Fibroblast of lung (primary cell): ENCODE measurements around the gene ATP6V0A1. TPM values are rescaled to one million over a fixed set of nuclear protein-coding genes. Genes with fewer than 3 reads are reported as not detected.

ENCODE experiments used
- DNase-seq, 2 donors: peaks; one replicate each; pipeline versions ENCODE4 v3.0.0 to v3.0.0-alpha.2; 2010; ENCODE audit warnings: low read depth in 2 of 2
- H2AFZ ChIP-seq: 2 replicates; pipeline ENCODE4 v1.5.1; 2012; ENCODE audit warnings: low read length, control low read depth, inconsistent platforms
- H3K27ac ChIP-seq: 2 replicates; pipeline ENCODE4 v1.5.1; 2011; ENCODE audit warnings: low read length, control low read depth; ENCODE audit not compliant: insufficient read depth
- H3K27me3 ChIP-seq: 2 replicates; pipeline ENCODE4 v1.5.1; 2011; ENCODE audit warnings: mild to moderate bottlenecking, low read length; ENCODE audit not compliant: control insufficient read depth, insufficient read depth
- H3K36me3 ChIP-seq: 2 replicates; pipeline ENCODE4 v1.5.1; 2011; ENCODE audit warnings: low read length; ENCODE audit not compliant: control insufficient read depth, insufficient read depth
- H3K4me1 ChIP-seq: 2 replicates; pipeline ENCODE4 v1.5.1; 2011; ENCODE audit warnings: low read length; ENCODE audit not compliant: control insufficient read depth, insufficient read depth; ENCODE audit errors: extremely low read depth
- H3K4me2 ChIP-seq: 2 replicates; pipeline ENCODE4 v1.5.1; 2011; ENCODE audit warnings: low read length, control low read depth; ENCODE audit not compliant: insufficient read depth; ENCODE audit errors: extremely low read depth
- H3K4me3 ChIP-seq, 4 experiments: fragments of 200-600 bp in 1 of 4; sonication (generic) in 1 of 4; replicated peaks in 1 of 4; 2 replicates each; pipeline ENCODE4 v1.5.1; 2011 to 2016; ENCODE audit warnings: low read length in 4 of 4, low read depth in 3 of 4, mild to moderate bottlenecking in 3 of 4, control low read depth in 2 of 4, inconsistent platforms in 1 of 4, mixed read lengths in 1 of 4; ENCODE audit not compliant: insufficient read depth in 1 of 4; ENCODE audit errors: control extremely low read depth in 1 of 4
- H3K79me2 ChIP-seq: 2 replicates; pipeline ENCODE4 v1.5.1; 2012; ENCODE audit warnings: mild to moderate bottlenecking, low read length, inconsistent platforms; ENCODE audit not compliant: control insufficient read depth, insufficient read depth
- H3K9ac ChIP-seq: 2 replicates; pipeline ENCODE4 v1.5.1; 2011; ENCODE audit warnings: mild to moderate bottlenecking, low read length, control low read depth; ENCODE audit not compliant: insufficient read depth
- H3K9me3 ChIP-seq: 2 replicates; pipeline ENCODE4 v1.5.1; 2012; ENCODE audit warnings: low read depth, low read length; ENCODE audit not compliant: control insufficient read depth, insufficient read depth
- H4K20me1 ChIP-seq: 2 replicates; pipeline ENCODE4 v1.5.1; 2011; ENCODE audit warnings: low read length; ENCODE audit not compliant: control insufficient read depth, insufficient read depth; ENCODE audit errors: extremely low read depth
- CTCF ChIP-seq, 2 donors: IDR thresholded peaks in 1 of 2; conservative IDR thresholded peaks in 1 of 2; 1 replicate in 1 of 2; 2 replicates in 1 of 2; pipeline ENCODE4 v1.5.1; 2011 to 2012; ENCODE audit warnings: low read length in 2 of 2, control low read depth in 1 of 2, inconsistent platforms in 1 of 2, low read depth in 1 of 2, mild to moderate bottlenecking in 1 of 2
- EZH2 ChIP-seq: IDR thresholded peaks from 2 replicates; pipeline ENCODE4 v1.5.1; 2012; ENCODE audit warnings: low read length, control low read depth, mild to moderate bottlenecking; ENCODE audit errors: missing control alignments
- polyA plus RNA-seq, 2 donors: library from polyadenylated mRNA; depleted of rRNA in 1 of 2; stranded (reverse) in 1 of 2; unstranded in 1 of 2; fragments of >200 nt; gene quantifications; 2 replicates each; pipeline ENCODE4 v1.2.1, GENCODE V29; 2011 to 2012; ENCODE audit warnings: missing spikeins in 1 of 2
- total RNA-seq: library from RNA; depleted of rRNA; stranded (reverse); fragments of >200 nt; gene quantifications from 2 replicates; pipeline ENCODE4 v1.2.1, GENCODE V29; 2014

ATP6V0A1 gene
- total and polyA plus RNA-seq, 2 donors (not counting 1 experiment from before 2014, with no cell fraction given): 26.7 to 65.7 TPM

GRCh38 chr17:42518046-42518754, 59.5 kb downstream of the ATP6V0A1 start:
- peak; percentile 97 to 98 for DNase-seq
- Histone ChIP-seq H3K27ac (peak overlapping the region; percentile 97), H3K4me3 (peak overlapping the region in 1 of 4 experiments; percentile 7), H3K4me1 (peaks cover 55% of the 10 kb centered on the region), H3K9me3 (no peaks in the 10 kb centered on the region), H2AFZ (peak overlapping the region; percentile 25), H3K9ac (peak overlapping the region; percentile 63), H3K4me2 (peak overlapping the region; percentile 77), H3K79me2 (no peaks in the 10 kb centered on the region), H3K27me3 (no peaks in the 10 kb centered on the region), H4K20me1 (no peaks in the 10 kb centered on the region), H3K36me3 (peaks cover 9% of the 10 kb centered on the region)
- TF ChIP-seq EZH2 (no peak), CTCF (conservative IDR thresholded peaks at IDR 0.05 in 1 of 2, IDR thresholded peaks at IDR 0.05 in 1 of 2; ENCODE audit: low read depth in 1 of 2, low read length in 2 of 2) (no peak)

- peak; percentile 55 to 63 for DNase-seq
- Histone ChIP-seq H3K4me1 (peaks cover 55% of the 10 kb centered on the region), H3K36me3 (peaks cover 10% of the 10 kb centered on the region), H3K27ac (peak overlapping the region; percentile 97), H2AFZ (no peak overlapping the region), H3K9ac (peak overlapping the region; percentile 52), H4K20me1 (no peaks in the 10 kb centered on the region), H3K4me3 (no peak overlapping the region), H3K79me2 (no peaks in the 10 kb centered on the region), H3K9me3 (no peaks in the 10 kb centered on the region), H3K4me2 (peak overlapping the region; percentile 60), H3K27me3 (no peaks in the 10 kb centered on the region)
- TF ChIP-seq EZH2 (no peak), CTCF (conservative IDR thresholded peaks at IDR 0.05 in 1 of 2, IDR thresholded peaks at IDR 0.05 in 1 of 2; ENCODE audit: low read depth in 1 of 2, low read length in 2 of 2) (no peak)
These were observed 60.3 kb downstream of the ATP6V0A1 start for GRCh38 chr17:42518755-42519545.
